ENCODE results near the gene KLHL30.

Gene KLHL30, protein sequence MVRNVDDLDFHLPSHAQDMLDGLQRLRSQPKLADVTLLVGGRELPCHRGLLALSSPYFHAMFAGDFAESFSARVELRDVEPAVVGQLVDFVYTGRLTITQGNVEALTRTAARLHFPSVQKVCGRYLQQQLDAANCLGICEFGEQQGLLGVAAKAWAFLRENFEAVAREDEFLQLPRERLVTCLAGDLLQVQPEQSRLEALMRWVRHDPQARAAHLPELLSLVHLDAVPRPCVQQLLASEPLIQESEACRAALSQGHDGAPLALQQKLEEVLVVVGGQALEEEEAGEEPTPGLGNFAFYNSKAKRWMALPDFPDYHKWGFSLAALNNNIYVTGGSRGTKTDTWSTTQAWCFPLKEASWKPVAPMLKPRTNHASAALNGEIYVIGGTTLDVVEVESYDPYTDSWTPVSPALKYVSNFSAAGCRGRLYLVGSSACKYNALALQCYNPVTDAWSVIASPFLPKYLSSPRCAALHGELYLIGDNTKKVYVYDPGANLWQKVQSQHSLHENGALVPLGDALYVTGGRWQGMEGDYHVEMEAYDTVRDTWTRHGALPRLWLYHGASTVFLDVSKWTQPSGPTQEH

DNA sequence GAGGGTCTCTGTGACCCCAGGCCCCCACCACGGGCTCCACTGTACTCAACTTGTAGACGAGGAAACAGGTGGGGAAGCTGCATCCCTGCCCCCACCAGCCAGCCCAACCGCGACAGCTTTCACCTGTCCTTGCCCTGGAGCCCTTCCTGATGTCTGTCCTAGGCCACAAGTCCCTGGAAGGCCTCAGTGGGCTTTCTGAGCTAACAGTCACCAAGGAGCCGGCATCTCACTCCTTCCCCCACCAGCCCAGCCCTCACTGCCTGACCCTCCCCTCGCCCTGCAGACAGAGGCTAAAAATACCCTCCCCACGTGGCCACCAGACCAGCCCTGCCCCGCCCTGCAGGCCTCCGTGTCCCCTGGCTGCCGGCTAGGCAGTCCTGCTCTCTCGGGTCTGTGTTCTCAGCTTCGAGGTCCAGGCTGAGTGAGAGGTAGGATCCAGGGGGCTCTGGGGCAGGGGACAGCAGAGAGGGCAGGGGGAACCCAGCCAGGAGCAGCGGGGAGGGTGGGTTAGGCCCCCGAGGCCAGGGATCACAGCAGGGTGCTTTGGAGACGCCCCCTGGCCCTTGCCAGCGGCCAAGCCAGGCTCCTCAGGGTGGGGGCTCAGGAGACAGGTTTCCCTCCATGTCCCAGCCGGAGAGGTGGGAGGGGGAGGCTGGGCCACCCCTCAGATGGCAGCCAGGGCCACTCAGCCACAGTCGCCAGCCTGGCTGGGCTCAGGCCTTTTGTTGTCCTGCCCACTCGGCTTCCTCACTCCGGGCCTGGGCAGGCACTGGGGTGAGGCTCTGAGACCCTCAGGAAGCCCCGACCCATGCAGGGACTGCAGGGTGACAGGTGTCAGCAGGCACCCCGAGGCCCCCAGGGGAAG is at the start of gene KLHL30:
Gene KLHL30 (plus strand): TSS at position 338 of the 865 bp plus-strand sequence. CDS start 2,087 bp downstream, outside the sequence.
- DNase-seq: no peak

DNA sequence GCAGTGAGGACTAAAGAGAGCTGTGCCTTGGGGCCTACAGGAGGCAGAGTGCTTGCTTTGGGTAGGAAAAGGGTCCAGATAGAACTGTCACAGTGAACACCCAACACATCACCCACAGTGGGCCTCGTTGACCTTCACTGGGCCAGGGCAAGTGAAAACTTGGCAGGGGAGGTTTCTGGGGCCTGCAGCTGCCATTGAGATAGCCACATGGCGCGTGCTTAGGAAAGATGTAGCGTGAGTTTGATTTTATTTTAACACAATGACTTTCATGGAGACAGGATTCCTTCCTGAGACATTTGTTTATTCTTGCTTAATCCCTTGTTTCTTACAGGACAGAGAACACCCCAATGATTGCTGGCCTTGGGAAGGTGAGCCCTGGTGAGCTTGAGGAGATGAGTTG is 47.6 kb upstream of the KLHL30 start:
- DNase-seq: no peak

DNA sequence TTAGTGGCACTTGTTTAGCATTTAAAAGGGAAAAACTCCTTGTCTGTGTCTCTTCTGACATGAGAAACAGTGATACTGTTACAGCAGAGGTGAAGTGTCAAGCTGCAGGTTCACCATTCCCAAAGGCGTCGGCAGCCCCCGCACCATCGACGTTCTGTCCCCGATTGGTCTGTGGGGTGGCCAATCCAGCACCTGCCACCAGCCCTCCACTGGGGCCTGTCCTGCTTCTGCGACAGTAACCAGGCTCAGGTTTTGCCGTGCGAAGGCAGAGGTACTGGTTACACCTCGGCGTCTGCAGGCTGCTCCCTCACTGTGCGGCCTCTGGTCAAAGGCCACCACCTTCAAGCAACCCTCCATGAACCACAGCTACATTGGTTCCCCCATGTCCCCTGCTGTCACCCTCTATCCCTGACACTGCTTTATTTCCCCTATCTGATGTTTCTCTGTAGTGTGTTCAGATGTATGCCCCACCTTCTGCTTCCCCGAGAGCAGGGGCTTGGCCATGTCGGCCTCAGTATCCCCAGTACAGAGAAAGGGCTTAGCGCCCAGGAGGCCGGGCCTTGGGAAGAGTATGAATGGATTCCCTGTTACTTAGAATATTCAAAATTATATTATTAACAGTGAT is 46.9 kb upstream of the KLHL30 start:
- DNase-seq: no peak

DNA sequence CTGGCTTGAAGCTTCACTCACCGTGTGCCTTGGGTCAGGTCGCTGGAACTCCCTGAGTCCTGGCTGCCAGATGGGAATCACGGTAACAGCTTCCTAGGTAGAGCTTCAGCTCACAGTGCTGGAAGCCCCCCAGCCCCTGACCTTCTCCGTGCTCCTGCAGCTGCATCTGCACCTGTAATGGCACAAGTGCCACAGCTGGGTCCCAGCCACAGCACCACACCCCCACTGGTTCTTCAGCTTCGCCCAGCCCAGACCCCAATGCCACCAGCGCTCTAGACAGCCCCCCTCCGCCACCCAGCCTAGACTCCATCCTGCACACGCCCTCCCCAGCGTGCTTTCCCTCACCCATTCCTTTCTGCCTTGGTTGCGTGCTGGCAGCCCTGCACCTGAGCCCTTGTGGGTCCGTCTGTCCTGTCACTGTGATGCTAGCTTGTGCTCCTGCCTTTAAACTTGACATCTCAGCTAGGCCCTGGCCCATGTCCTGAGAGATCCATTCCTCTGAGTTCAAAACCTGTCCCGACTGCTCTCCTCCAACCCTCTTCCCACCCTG is 45.9 kb upstream of the KLHL30 start:
- DNase-seq: no peak

DNA sequence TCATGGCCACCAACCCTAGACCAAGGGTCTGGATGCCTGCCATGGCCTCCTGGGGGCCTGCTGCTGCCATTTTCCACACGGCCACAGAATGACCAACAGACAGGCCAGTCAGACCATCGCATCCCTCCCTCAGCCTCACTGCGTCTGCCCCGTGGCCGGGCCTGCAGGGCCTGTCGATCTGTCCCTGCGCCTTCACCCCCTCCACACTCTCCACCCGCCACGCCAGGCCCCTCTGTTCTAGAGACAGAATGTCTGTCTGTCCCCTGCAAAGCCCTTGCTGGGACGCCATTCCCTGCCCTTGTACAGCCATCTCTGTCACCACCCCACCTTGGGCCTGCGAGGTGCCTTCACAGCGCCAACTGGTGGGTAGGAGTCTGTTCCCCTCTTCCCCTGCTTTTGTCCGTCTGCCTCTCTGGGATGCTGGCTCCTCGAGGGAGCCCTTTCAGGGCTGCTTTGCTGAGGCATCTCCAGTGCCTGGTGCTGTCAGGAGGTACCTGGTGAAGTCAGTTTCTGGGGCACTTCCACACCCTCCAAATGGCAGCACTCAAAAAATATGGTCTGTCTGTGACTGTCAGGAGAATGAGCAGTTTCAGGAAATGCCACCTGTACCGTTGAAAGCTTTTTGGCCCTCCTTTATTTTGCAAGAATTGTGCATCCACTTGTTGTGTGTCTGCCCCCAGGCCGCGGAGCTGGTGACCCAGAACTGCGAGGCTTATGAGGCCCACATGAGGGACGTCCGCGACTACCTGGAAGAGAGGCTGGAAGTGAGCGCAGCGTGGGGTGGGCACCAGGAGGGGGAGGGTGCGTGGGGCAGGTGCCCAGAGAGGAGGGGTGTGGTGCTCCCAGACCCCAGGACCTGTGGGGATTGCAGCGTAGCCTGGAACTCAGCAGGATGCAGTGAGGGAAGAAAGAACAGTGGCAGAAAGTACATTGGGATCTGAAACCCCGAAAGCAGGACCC is 45.0 kb upstream of the KLHL30 start:
- DNase-seq: no peak

DNA sequence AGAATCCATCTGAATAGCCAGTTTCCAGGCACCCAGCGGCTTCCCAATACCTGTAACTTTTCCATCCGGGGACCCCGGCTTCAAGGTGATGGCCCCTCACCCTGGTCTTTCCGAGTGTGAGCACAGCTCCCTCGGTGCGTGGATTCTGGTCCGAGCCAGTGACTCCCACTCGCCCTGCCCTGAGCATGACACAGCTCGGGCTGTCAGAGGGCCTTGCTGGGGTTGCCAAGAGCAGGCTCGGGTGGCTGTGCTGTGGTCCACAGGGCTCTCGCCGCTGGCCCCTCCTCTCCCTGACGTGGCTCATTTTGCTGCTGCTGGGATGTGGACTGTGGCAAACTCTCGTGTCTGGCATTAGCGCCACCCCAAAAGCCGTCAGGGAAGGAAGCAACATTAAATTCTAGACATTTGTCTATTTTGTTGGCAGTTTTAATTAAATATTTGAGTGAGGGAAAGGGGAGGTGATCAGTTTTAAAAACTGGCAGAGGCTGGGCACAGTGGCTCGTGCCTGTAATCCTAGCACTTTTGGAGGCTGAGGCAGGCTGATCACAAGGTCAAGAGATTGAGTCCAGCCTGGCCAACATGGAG is 43.9 kb upstream of the KLHL30 start:
- DNase-seq: no peak

DNA sequence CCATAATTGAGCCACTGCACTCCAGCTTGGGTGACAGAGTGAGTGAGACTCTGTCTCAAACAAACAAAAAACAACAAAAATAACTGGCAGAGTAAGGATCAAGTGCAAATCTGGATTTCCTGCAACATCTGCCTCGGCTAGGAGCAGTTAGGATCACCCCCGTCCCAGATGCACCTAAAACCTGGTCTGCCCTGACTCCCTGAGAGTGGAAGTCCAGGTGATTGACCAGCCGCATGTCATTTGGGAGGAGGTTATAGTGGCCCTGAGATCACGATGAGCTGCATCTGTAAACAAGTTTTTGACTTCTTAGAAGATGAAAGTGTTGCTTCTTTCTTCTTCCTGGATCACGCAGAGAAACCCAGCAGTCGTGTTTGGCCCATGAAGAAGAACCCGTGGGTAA is 43.3 kb upstream of the KLHL30 start:
- DNase-seq: no peak

DNA sequence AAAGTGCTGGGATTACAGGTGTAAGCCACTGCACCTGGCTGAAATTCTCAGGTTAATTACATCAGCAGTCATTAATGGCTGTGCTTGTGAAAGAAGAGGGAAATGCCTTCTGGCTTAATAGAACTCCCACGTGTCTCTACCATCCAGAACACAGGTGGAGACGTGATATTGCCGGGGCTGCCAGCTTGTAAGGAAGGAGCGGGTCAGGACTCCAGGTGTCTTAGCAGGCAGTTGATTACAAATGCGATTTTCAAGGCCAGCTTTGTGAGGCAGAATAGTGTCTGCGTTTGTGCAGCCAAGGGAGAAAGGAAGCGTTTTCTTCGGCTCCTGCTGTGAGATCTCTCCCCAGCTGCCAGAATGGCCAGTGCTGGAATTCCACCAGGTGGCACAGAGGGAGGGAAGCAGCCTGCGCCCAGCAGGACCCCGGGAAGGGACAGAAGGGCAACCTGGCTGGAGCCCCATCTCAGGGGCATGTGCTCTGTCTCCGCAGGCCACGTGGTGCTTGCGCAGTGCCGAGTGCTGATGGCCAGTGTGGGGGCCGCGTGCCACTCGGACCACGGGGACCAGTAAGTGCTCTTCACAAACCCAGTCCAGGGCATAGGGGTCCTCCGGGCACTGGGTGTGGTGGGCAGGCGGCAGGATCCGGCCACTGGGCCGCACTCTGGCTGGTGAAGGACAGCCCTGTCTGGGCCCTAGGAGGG is 42.0 kb upstream of the KLHL30 start:
- no peak for DNase-seq

DNA sequence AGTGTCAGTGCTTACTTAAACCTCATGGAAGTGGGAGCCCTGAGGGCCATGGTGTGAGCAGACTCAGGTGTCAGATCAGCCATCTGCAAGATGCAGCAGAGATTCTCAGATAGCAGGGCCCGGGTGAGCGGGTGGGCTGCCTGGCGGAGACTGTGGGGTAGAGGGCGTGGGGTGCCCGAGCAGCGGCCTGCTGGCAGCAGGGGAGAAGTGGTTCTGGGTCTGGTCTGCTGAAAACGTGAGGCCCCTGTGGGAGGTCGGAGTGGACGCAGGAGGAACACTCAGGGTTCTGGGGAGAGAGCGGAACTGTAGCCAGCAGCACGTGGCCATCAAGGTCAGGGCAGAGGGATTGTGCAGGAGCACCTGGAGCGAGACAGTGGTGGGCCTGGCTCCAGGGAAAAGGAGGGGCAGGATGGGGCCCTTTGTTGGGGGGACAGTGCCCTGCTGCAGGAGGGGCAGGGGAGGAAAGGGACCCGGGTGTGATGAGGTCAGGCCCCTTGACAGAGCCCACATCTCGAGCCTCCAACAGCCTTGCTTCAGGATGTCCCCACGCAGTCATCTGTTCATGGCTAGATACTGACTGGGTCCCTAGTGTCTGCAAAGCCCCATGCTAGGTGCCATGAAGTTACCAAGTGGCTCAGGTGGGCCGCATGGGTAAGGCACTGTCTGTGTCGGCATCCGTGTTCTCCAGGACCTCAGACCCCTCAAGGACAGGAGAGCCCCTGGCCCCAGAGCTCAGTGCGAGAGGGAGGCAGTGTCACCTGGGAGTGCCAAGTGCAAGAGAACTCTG is 41.1 kb upstream of the KLHL30 start:
- no peak for DNase-seq

DNA sequence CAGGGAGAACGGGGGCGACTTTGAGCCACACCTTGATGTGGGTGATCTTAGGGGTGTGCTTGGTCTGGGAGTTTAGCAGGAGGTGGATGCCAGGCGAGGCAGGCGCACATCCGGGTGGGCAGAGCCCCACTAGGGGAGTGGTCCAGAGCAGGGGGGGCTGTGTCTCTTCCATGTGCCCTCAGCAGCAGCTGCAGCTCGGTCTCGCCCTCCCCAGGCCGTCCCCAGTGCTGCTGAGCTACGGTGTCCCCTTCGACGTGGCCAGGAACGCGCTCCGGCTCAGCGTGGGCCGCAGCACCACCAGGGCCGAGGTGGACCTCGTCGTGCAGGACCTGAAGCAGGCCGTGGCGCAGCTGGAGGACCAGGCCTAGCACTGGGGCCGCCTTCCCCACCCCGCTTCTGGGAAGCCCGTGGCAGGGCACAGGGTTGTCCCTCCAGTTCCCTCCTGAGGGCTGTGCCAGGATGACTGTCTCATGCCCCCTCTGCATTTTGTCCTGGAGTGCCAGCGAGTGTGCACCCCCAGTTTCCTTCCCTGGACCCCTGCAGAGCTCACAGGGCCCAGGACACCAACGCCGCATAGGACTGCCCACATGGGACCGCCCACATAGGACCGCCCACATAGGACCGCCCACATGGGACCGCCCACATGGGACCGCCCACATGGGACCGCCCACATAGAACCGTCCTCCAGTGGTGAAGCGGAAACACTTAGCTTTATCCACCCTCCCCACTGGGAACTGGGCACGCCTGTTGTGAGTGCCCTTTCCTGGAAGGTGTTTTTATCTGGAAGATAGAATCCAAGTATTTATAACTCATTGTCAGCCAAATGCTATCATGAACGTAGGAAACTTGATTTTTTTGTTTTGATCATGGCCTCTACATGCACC is 40.2 kb upstream of the KLHL30 start:
- DNase-seq: peak in 5 of 56 donors; percentile 10 to 41 (median 17)

DNA sequence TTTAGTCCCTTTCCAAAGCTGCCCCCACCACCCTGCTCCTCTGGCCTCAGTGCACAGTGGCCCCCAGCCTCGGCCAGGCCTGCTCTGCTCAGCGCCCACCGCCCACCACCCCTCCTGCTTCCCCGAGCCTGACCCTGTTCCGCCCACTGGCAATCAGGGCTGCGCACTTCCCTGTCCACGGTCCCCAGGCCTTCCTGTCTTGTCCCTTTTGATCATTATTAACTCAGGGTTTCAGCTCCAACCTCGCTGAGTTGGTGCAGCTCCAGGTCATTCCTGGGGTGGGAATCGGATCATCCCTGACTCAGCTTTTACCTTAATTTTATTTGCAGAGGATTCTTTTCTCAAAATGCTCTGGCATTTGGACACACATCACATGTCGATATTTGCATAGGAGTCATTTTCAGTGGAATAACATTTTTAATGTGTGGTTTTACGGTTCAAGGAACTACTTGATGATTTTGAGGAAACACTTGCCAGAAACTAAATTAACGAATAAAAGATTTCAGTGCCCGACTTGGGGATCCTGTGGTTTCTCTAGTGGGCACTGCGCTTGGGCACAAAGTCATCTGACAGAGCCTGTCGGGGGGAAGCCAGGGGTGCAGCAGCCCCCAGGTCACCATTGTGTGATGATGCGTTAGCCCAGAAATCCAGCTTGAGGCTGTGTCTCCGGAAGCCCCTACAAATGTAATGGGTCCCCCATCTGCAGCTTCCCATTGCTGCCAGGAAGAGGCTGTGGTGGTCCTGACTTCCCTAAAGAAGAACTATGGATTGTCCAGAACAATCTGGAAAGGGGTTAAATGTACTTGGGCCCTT is 39.4 kb upstream of the KLHL30 start:
- DNase-seq: no peak

DNA sequence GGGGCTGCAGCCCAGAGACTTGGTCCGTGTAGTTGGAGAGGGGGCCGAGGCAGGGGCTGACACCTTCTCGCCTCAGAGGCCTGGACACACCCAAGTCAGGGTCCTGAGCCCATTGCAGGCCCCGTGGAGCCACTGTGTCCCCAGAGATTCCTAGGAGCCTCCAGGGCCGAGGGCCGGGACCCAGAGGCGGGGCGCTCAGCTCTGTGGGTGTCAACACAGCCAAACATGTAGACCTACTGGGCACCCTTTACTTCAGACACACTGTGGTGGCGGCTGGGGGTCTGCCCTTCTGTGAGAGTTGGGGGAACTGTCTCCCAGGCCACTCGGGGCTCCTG is 38.8 kb upstream of the KLHL30 start:
- DNase-seq: no peak

DNA sequence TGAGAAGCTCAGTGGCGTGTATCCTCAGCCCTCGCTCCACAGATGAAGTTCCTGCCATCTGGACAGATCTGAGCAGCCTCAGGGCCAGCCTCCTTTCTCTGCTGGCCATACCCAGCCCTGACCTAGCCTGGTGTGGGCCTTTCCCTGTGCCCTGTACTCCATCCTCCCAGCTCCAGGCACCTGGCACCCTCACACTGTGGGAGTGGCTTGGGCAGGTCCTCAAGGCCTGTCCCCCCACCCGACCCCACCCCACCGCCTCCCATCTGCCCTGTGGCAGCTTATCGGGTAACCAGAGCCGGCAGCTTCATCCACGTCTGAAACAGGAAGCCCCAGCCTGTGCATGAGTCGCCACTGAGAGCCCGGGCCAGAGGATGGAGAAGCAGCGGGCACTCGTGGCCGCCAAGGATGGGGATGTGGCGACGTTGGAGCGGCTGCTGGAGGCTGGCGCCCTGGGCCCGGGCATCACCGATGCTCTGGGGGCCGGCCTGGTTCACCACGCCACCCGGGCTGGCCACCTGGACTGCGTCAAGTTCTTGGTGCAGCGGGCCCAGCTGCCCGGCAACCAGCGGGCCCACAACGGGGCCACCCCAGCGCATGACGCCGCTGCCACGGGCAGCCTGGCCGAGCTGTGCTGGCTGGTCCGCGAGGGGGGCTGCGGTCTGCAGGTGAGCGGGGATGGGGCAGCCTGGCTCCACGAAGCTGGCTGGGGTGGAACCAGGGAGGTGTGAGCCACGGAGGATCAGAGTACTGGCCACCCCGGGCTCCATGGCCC is 38.2 kb upstream of the KLHL30 start, which contains the start of gene ESPNL:
Gene ESPNL (plus strand): TSS at position 292 of the 772 bp plus-strand sequence. CDS start 80 bp downstream, at position 372.
- no peak for DNase-seq

DNA sequence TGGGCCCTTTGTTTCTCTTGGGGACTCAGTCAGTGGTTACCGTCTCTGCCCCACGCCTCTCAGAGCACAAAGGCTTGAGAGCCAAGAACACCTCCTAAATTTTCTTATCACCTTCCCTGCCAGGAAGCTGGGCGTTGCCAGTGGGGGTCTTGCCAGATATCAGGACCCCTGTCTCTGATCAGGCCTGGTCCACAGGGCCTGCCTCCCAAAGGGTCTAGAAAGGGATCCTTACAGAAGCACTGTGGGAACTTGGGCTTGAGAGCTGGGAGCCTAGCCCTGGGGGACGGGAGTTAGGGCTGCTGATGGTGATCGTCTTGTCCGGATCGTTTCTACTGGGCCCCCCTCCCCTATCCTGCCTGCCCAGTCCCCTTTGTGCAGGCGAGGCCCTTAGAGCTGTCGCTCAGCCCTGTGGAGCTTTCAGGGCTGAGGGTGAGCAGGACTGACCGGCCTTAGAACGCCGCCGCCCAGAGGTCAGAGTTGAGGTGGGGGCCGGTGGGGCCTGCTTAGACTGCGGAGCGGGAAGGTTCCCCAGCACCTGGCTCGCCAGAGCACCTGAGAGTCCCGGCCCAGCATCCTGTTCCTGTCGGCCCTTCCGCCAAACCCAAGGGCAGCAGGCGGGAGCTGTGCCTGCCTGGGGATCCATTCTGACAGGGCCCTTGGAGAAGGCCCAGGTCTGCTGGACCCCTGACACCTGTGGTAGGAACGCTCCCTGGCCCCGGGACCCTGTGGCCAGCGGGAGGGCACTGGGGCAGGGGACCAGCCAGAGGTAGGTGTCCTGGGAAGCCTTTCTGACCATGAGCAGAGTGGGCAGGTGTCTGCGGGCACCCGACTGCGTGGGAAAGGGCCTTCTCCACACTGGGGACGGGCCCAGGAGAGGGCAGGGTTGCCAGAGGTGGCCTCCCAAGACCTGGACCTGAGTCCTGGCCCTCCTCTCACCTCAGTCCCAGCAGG is 37.4 kb upstream of the KLHL30 start:
- no peak for DNase-seq
